ENCODE data around the gene GNB1L.

DNA sequence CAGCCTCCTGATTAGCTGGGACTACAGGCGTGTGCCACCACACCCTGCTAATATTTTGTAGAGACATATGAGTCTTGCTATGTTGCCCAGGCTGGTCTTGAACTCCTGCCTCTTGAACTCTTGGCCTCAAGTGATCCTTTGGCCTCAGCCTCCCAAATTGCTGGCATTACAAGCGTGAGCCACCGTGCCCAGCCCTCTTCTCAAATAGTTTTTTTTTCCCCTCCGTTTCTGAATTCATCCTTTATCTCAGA, 82.3 kb downstream of the GNB1L start:
- TF ChIP-seq POLR2AphosphoS5 (IDR thresholded peaks at IDR 0.05) = no peak
- TF ChIP-seq, protein P1, sequence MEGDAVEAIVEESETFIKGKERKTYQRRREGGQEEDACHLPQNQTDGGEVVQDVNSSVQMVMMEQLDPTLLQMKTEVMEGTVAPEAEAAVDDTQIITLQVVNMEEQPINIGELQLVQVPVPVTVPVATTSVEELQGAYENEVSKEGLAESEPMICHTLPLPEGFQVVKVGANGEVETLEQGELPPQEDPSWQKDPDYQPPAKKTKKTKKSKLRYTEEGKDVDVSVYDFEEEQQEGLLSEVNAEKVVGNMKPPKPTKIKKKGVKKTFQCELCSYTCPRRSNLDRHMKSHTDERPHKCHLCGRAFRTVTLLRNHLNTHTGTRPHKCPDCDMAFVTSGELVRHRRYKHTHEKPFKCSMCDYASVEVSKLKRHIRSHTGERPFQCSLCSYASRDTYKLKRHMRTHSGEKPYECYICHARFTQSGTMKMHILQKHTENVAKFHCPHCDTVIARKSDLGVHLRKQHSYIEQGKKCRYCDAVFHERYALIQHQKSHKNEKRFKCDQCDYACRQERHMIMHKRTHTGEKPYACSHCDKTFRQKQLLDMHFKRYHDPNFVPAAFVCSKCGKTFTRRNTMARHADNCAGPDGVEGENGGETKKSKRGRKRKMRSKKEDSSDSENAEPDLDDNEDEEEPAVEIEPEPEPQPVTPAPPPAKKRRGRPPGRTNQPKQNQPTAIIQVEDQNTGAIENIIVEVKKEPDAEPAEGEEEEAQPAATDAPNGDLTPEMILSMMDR (IDR thresholded peaks at IDR 0.05) = no peak

Measured in esophagus muscularis mucosa (tissue), 3 donors.